Liver (tissue), 3 donors: ENCODE measurements around the gene SLC5A1.

Experiments
- GABPA ChIP-seq, 2 donors: IDR thresholded peaks in 1 of 2; conservative IDR thresholded peaks in 1 of 2; 2 replicates each; pipeline ENCODE4 v1.6.1; 2016; ENCODE audit warnings: antibody characterized with exemption in 2 of 2, mild to moderate bottlenecking in 1 of 2, moderate library complexity in 1 of 2
- RAD21 ChIP-seq, 2 donors: IDR thresholded peaks; 2 replicates each; pipeline ENCODE4 v1.6.1; 2016; ENCODE audit warnings: antibody characterized with exemption in 2 of 2, mild to moderate bottlenecking in 2 of 2
- YY1 ChIP-seq: IDR thresholded peaks from 2 replicates; pipeline ENCODE4 v1.6.1; 2016; ENCODE audit warnings: antibody characterized with exemption, mild to moderate bottlenecking
- TF ChIP-seq, protein P1 (sequence below): fragments of 150-350 bp; IDR thresholded peaks from 2 replicates; pipeline ENCODE4 v1.5.1; 2017; ENCODE audit warnings: improper control_type of control experiment, low read depth, low read length; ENCODE audit not compliant: missing input control
- TF ChIP-seq, protein P2 (sequence below): IDR thresholded peaks from 2 replicates; pipeline ENCODE4 v1.6.1; 2016; ENCODE audit warnings: antibody characterized with exemption, mild to moderate bottlenecking
- donor health status: healthy.
- donor health status: healthy.

DNA sequence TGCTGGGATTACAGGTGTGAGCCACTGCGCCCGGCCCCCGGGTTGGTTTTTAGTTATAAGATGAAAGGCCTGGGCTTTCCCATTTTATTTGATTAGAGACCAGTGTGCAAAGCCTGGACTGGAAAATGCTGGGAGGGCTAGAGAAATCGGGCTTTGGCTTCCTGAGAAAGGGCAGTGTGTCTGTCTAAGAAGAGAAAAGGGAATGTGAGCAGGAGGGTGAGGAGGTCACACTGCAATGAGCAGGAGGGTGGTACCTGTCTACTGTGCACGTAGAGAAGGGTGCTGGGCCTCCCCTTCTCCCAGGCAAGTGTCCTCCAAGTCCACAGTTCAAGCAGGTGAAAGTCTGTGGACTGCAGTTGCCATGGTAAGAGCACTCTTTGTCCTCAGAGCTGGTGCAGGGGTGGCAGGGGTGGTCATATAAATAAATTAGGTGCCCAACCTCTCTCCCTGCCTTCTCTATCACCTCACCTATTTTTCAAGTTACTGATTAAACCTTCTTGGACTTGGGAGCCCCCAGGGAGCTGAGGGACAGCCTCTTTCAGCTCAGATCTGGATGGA, 30.8 kb downstream of the SLC5A1 start:
- TF ChIP-seq, protein P1, sequence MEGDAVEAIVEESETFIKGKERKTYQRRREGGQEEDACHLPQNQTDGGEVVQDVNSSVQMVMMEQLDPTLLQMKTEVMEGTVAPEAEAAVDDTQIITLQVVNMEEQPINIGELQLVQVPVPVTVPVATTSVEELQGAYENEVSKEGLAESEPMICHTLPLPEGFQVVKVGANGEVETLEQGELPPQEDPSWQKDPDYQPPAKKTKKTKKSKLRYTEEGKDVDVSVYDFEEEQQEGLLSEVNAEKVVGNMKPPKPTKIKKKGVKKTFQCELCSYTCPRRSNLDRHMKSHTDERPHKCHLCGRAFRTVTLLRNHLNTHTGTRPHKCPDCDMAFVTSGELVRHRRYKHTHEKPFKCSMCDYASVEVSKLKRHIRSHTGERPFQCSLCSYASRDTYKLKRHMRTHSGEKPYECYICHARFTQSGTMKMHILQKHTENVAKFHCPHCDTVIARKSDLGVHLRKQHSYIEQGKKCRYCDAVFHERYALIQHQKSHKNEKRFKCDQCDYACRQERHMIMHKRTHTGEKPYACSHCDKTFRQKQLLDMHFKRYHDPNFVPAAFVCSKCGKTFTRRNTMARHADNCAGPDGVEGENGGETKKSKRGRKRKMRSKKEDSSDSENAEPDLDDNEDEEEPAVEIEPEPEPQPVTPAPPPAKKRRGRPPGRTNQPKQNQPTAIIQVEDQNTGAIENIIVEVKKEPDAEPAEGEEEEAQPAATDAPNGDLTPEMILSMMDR = no peak
- TF ChIP-seq GABPA (IDR thresholded peaks at IDR 0.05 in 1 of 2, conservative IDR thresholded peaks at IDR 0.05 in 1 of 2) = no peak
- TF ChIP-seq YY1 = no peak
- no peak for TF ChIP-seq RAD21 (IDR thresholded peaks at IDR 0.05)
- TF ChIP-seq, protein P2, sequence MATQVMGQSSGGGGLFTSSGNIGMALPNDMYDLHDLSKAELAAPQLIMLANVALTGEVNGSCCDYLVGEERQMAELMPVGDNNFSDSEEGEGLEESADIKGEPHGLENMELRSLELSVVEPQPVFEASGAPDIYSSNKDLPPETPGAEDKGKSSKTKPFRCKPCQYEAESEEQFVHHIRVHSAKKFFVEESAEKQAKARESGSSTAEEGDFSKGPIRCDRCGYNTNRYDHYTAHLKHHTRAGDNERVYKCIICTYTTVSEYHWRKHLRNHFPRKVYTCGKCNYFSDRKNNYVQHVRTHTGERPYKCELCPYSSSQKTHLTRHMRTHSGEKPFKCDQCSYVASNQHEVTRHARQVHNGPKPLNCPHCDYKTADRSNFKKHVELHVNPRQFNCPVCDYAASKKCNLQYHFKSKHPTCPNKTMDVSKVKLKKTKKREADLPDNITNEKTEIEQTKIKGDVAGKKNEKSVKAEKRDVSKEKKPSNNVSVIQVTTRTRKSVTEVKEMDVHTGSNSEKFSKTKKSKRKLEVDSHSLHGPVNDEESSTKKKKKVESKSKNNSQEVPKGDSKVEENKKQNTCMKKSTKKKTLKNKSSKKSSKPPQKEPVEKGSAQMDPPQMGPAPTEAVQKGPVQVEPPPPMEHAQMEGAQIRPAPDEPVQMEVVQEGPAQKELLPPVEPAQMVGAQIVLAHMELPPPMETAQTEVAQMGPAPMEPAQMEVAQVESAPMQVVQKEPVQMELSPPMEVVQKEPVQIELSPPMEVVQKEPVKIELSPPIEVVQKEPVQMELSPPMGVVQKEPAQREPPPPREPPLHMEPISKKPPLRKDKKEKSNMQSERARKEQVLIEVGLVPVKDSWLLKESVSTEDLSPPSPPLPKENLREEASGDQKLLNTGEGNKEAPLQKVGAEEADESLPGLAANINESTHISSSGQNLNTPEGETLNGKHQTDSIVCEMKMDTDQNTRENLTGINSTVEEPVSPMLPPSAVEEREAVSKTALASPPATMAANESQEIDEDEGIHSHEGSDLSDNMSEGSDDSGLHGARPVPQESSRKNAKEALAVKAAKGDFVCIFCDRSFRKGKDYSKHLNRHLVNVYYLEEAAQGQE = no peak
